ENCODE results near the gene KRTAP10-5.

- TF ChIP-seq ARID2 (IDR thresholded peaks at IDR 0.05) (no peak), BMI1 (IDR thresholded peaks at IDR 0.05; ENCODE audit: low read length) (no peak), PCBP2 (IDR thresholded peaks at IDR 0.05; ENCODE audit: low read depth, low read length, poor library complexity, severe bottlenecking) (no peak), PATZ1 (CRISPR knock-in tag; IDR thresholded peaks at IDR 0.05; ENCODE audit: borderline replicate concordance) (no peak), FOXK1 (CRISPR knock-in tag; IDR thresholded peaks at IDR 0.05; ENCODE audit: borderline replicate concordance) (no peak), CHD4 (IDR thresholded peaks at IDR 0.05; ENCODE audit: insufficient read depth, insufficient replicate concordance, low read depth, low read length, poor library complexity, severe bottlenecking) (no peak), FOXK2 (conservative IDR thresholded peaks at IDR 0.05 in 1 of 2, IDR thresholded peaks at IDR 0.05 in 1 of 2; ENCODE audit: low read depth in 2 of 2) (no peak)
Measured at GRCh38 chr21:44628707-44629391, 48.4 kb upstream of the KRTAP10-5 start.
